ENCODE data around the gene CTNS.
A peak's percentile ranks its signal among the peaks of the same experiment; 100 is the strongest.

Gene CTNS

DNA sequence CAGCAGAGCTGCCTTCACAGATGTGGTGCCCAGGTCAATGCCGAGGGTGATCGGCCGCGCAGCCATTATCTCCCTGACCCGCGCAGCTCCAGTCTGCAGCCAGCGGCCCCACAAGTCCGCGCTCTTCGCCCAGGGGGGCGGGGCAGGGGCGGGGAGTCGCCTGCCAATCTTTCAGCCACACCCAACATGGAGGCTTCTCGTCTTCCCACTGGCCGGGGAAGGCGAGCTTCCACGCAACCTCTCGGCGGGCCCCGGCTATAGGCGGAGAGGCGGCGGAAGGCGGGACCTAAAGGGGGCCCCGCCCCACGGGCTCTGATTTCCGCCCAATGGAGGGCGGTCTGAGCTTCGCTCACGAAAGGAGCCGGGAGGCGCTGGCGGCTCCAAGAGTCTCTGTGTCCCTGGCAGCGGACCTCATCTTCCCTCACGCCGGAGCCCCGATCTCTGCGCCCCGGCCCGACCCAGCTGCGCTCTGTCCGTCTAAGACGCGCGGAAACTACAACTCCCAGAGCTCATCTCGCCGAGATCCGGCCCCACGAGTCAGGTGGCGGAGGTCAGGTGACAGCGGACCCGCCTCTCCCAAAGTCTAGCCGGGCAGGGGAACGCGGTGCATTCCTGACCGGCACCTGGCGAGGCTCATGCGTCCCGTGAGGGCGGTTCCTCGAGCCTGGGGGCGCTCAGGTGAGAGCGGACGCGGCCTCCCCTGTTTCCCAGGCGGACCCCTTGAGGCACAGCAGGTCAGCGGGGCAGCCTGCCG lies at the start of gene CTNS, which contains the start of gene SHPK:
TSS of gene CTNS (plus strand) at position 607 of the 754 bp plus-strand sequence. CDS start 3,447 bp downstream, outside the sequence.
TSS of gene SHPK (minus strand) at position 97 of the 754 bp plus-strand sequence. CDS start at position 66, 31 bp downstream.
- DNase-seq = peak; percentile 92

GRCh38 chr17:3589784-3590183 lies 46.8 kb upstream of the CTNS start:
- DNase-seq = no peak

- DNase-seq = no peak
These were observed 46.3 kb upstream of the CTNS start for GRCh38 chr17:3590231-3590630.

DNA sequence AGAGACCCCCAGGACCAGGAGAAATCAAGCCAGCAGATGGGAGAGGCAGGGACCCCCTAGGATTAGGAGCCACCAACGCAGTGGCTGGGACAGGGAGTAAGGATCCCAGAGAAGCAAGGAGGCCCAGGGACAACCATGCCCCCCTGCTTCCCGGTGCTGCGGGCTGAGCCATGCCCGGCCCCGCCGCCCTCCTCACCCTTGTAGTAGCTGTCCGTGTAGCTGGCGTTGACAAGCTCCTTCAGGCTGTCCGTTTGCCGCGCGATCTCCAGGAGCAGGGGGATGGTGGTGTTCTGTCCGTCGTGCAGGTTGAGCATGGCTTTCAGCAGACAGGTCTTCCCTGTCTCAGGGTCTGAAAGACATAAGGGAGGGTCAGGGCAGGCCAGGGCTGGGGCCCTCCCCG lies 45.8 kb upstream of the CTNS start:
- DNase-seq = no peak

GRCh38 chr17:3592216-3592860 lies 44.2 kb upstream of the CTNS start:
- no peak for DNase-seq

- DNase-seq = no peak
These were observed 43.2 kb upstream of the CTNS start for GRCh38 chr17:3593384-3593783.

GRCh38 chr17:3594051-3594800 lies 42.3 kb upstream of the CTNS start:
- no peak for DNase-seq

DNA sequence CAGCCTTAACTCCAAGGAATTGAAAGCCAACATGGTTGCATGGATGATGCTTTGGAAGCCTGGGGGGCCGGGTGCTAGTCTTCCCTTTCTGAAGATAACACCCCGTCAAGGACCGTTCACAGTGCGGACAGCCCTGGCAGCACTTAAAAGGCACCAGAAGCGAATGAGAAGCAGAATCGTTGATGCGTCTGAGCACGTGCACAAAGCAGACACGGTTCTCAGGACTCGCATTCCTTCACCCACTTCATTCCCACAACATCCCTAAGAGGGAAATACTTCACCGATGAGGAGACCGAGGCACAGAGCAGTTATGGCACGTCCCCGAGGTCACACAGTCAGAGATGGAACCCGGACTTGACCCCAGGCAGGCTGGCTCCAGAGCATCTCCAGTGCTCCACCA lies 41.6 kb upstream of the CTNS start:
- DNase-seq = no peak

GRCh38 chr17:3596804-3597464 lies 39.6 kb upstream of the CTNS start:
- DNase-seq = no peak

- DNase-seq = no peak
These were observed 38.5 kb upstream of the CTNS start for GRCh38 chr17:3598078-3598477.

DNA sequence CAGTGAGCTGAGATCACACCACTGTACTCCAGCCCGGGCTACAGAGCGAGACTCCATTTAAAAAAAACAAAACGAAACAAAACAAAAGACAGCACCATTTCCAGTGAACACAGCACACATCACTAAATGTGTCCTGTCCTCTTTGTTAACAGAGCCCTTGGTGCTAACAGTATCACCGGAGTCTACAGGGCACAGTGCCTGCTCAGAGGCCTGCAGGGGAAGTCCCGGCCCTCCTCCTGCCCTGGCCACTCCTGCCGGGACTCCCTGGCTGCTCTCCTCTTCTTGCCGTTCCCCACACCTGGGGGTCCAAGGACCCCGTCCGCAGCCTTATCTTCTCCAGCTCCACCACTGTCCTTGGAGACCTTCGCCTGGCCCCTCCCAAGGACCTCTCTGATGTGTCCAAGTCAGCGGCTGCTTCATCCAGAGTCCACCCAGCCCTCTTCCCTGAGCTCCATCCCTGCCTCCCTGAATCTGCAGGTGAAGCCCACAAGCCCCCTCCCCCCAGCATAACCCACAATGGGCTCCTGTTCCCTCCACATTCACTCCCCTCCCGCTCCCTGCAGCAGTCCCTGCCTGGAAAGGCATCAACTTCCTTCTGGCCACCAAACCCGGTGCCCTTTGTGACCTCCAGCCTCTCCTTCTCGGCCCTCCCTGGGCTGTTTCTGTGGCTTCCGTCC lies 35.9 kb upstream of the CTNS start:
- DNase-seq = no peak

DNA sequence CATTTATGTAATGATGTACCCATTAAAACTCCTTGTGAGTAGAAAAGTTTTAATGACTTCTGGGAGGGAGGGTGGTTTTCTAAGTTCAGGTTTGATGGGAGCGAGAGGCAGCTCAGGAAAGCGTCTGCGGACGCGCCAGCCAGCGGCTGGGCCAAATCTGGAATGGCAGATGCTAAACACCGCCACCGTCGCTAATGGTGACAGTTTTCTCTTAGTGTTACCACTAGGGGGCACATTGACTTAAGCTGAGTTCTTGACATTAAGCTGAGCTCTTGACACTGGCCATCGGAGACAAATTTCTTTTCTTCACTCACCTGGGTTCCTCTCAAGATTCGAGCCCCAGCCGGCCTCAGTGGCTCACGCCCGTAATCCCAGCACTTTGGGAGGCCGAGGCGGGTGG lies 34.1 kb upstream of the CTNS start:
- no peak for DNase-seq

DNA sequence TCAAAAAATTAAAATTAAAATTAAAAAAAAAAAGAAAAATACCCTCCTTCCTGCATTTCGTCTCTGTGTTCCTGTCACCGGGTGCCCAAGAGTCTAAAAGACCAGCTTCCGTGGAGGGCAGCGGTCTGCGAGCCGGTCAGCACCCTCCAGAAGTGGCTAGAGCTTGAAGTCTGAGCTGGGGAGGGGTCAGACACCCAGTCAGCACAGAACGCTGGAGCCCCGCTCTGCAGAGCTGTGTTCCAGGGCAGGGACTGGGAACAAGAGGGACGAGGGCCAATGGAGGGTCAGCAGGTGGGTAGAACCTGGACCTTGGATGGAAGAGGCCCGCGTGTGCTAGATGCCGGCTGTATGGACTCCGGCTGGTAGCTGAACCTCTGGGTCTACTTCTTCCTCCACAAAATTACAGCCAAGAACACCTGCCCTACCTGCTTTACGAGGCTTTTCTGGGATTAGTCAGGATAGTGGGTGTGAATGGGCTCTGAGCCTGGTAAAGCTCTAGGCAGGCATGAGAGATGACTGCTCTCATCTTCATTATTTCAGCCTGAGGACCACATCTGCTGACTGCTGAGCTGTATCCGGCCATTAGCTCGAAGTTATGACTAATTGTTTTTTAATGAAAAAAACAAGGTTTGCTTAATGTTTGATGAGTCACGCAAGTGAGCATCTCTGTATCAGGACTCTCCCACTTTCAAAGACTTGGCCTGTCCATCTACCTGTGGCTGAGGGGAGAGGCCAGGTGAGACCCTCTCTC lies 33.3 kb upstream of the CTNS start:
- DNase-seq = no peak

DNA sequence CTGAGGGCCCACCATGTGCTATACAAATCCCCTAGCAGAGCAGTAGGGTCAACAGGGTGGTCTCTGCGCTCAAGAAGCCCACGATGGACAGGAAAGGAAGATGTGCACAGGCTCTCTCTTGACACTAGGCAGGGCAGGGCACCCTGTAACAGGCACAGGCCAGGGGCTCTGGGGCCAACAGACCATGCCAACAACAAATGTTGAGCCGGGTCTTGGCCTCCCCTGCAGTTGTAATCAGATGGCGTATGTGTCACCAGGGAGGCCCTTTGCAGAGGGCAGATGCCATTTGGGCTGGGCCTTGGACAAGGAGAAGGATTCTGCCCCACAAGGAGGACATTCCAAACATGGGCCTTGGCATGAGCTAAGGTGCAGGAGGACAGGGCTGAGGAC lies 32.7 kb upstream of the CTNS start:
- no peak for DNase-seq

DNA sequence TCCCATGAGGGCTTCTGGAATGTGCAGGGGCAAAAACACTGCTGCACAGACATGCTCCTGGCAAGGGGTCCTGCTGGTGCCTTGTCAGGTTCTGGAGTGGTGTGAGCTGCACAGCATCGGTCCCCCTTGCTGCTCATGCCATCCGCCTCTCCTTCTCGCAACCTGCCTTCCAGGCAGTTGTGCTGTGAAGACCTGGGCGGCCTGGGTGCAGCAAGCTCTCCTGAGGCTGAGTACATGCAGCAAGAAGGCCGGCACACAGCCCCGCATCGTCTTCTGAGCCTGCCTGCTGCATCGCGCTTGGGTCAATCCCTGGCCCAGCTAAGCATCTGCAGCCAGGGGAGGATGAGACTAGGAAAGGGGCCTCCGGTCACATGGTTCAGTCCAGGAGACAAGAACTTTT lies 26.9 kb upstream of the CTNS start:
- no peak for DNase-seq

DNA sequence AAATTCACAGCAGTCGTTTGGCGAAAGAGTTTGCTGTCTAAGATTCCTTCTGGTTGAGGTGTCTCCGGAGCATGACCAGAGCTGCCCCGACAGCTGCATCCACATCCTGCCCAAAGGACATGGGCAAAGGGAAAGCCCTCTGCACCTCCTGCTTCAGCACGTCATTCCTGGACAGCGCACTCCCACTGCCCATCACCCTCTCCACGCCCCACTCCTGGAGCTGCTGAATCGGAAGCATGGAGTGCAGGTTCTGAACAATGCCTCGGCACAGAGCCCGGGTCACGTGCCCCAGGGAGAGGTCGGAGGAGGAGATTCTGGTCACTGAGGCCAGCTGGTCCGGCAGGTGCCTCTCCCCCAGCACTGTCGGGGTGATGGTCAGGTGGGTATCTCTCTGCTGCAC lies 26.0 kb upstream of the CTNS start:
- DNase-seq = no peak

GRCh38 chr17:3613124-3613523 lies 23.4 kb upstream of the CTNS start:
- no peak for DNase-seq

- DNase-seq = no peak
These were observed 21.2 kb upstream of the CTNS start for GRCh38 chr17:3615160-3615870.

DNA sequence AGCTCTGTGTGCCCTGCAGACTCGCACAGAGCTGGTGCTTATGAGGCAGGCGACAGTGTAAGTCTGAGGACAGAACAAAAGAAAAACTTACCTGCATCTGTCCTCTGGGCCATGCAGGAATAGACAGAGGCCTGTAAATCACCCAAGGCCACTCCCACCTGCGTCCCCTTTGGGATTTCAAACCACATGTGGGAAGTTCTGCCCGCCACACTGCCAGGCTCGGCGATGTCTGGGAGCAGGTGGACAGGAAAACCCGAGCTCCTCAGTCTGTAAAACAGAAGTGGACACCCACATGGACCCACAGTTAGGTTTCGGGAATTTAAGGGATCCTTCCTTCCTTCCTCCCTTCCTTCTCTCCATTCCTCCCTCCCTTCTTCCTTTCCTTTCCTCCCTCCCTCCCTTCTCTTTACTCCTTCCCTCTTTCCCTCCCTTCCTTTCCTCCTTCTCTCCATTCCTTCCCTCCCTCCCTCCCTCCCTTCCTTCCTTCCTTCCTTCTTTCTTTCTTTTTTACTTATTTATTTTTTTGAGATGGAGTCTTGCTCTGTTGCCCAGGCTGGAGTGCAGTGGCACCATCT lies 15.3 kb upstream of the CTNS start:
- no peak for DNase-seq

DNA sequence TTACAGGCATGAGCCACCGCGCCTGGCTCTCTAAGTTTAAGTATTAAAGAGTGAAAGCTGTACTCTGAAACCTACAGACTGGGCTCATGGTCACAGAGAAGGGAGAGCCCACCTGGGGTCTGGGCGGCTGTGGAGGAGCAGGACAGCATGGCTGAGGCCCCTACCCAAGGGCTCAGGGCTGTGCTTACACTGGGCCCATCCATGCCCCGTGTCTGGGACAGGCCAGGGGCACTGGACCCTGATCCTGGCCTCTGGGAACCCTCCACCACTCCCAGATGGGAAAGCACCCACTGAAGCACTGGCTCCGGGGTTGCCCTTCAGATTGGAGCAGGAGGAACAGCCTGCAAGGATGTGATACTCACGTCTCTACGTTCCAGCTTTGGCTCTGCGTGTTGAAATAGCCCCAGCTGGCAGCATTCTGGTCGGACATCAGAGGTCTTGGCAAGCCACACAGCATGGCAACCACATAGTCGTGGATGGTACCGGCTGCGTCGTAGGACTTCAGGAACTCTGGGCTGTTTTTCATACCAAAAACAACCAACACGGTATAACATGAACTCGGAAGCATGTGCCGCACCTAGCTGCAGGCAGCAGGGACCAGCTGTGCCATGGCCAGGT lies 13.5 kb upstream of the CTNS start:
- DNase-seq = no peak
